Fibroblast of villous mesenchyme (primary cell): Measurements from ENCODE around the gene PLB1. TPM values are rescaled to one million over a fixed set of nuclear protein-coding genes. Genes with fewer than 3 reads are reported as not detected.

Experiments used
- DNase-seq: peaks from one replicate; pipeline ENCODE4 v3.0.0-alpha.2; 2010; ENCODE audit warnings: low read depth
- H3K4me3 ChIP-seq: 2 replicates; pipeline ENCODE4 v1.5.1; 2011; ENCODE audit warnings: low read depth, mild to moderate bottlenecking, low read length
- CTCF ChIP-seq: IDR thresholded peaks from 2 replicates; pipeline ENCODE4 v1.5.1; 2012; ENCODE audit warnings: low read depth, mild to moderate bottlenecking, low read length; ENCODE audit not compliant: insufficient read depth
- total RNA-seq: library from RNA; depleted of rRNA; stranded (reverse); fragments of >200 nt; gene quantifications from 2 replicates; pipeline ENCODE4 v1.2.3, GENCODE V29; 2012

Gene PLB1
- total RNA-seq, 1 donor, result 3.0 TPM

GRCh38 chr2:28516950-28517349 is 21.1 kb downstream of the PLB1 start:
- no peak overlapping the region for H3K4me3 ChIP-seq
- TF ChIP-seq CTCF, result no peak
- DNase-seq, result peak; percentile 90

DNA sequence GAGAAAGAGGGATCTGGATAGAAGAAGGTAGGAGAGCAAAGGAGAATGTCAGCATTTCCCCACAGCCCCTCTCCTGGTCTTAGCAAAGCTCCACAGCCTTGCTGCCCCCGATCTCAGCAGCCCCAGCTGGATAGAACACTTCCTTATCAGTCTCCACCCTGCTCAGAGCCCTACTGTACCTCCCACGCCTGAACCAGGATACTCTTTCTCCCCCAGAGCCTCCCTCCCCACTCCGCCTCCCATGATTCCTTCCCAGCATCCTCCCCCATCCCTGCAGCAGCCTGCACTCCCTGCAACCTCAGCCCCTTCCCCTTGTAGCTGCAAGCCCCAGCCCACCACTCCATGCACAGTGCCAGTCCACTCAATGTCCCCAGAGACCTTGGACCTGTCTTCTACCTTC is 25.8 kb downstream of the PLB1 start:
- no peak for DNase-seq
- no peak for TF ChIP-seq CTCF
- no peak overlapping the region for H3K4me3 ChIP-seq

- no peak for TF ChIP-seq CTCF
- no peak for DNase-seq
- no peak overlapping the region for H3K4me3 ChIP-seq
Observed at GRCh38 chr2:28522481-28522880, 26.6 kb downstream of the PLB1 start.

DNA sequence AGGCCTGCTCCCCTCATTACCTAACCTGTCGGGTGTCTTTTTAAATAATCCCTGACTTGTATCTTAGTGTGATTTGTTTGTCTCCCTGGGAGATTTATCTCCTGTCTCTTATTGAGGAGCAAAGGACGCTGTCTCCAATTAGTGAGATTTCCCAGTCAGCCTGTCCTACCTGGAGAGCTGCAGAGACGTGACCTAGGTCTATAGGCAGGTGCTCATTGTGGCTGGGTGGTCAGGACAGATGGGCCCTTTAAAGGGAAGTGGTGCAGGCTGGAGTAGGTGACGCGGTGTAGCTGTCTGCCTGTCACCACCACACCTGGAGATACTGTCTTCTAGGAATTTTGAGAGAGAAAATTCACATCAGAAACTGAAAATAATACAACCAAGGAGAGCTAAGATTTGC is 28.0 kb downstream of the PLB1 start:
- DNase-seq, result no peak
- TF ChIP-seq CTCF, result no peak
- H3K4me3 ChIP-seq, result no peak overlapping the region

- H3K4me3 ChIP-seq, result no peak overlapping the region
- DNase-seq, result no peak
- TF ChIP-seq CTCF, result no peak
Observed at GRCh38 chr2:28525481-28525880, 29.6 kb downstream of the PLB1 start.

GRCh38 chr2:28526527-28527132 is 30.8 kb downstream of the PLB1 start:
- no peak for TF ChIP-seq CTCF
- DNase-seq, result no peak
- no peak overlapping the region for H3K4me3 ChIP-seq

GRCh38 chr2:28527196-28527595 is 31.3 kb downstream of the PLB1 start:
- no peak for DNase-seq
- no peak overlapping the region for H3K4me3 ChIP-seq
- TF ChIP-seq CTCF, result no peak
